Caco-2 (cell line): Measurements from ENCODE around the gene ZBTB48. TPM values are rescaled to one million over a fixed set of nuclear protein-coding genes. Genes with fewer than 3 reads are reported as not detected.

Source experiments
- BruUV-seq: library from RNA; stranded (reverse); fragments of 400-500 nt; replicated peaks from 2 replicates; lab custom pipeline; 2021; lab: Mats Ljungman, UMichigan
- CTCF ChIA-PET: fragments of 300-600 bp; sonication (Branson Sonifier 250); formaldehyde crosslinking; loops from one replicate; lab custom pipeline; 2022; ENCODE audit warnings: antibody characterized with exemption; lab: Charles Lee
- POLR2A ChIA-PET: fragments of 300-600 bp; sonication (Branson Sonifier 250); formaldehyde crosslinking; loops from one replicate; lab custom pipeline; 2022; ENCODE audit warnings: antibody characterized with exemption; lab: Charles Lee
- DNase-seq, 2 experiments: peaks; one replicate each; pipeline versions ENCODE4 v3.0.0 to v3.0.0-alpha.2; 2020 to 2022
- H3K27me3 ChIP-seq: replicated peaks from 2 replicates; pipeline ENCODE4 v1.6.0; 2011; ENCODE audit warnings: low read length; ENCODE audit not compliant: control insufficient read depth, insufficient read depth
- H3K36me3 ChIP-seq: 2 replicates; pipeline ENCODE4 v1.5.1; 2011; ENCODE audit warnings: low read length; ENCODE audit not compliant: control insufficient read depth, insufficient read depth
- H3K4me1 ChIP-seq: fragments of 250-450 bp; sonication (Bioruptor Pico); 2 replicates; pipeline ENCODE4 v1.5.1; 2020; ENCODE audit warnings: mild to moderate bottlenecking
- H3K4me3 ChIP-seq: 2 replicates; pipeline ENCODE4 v1.5.1; 2011; ENCODE audit warnings: low read depth, mild to moderate bottlenecking, control low read depth, low read length
- H3K9me3 ChIP-seq: fragments of 250-450 bp; sonication (Bioruptor Pico); 2 replicates; pipeline ENCODE4 v1.5.1; 2020; ENCODE audit warnings: mild to moderate bottlenecking, moderate library complexity
- H3K27ac Mint-ChIP-seq: one replicate; pipeline ENCODE4 v1.8.0; 2022; ENCODE audit warnings: mixed read lengths; ENCODE audit not compliant: unreplicated experiment
- H3K27me3 Mint-ChIP-seq: one replicate; pipeline ENCODE4 v1.8.0; 2022; ENCODE audit warnings: mixed read lengths; ENCODE audit not compliant: insufficient read depth, unreplicated experiment
- H3K36me3 Mint-ChIP-seq: one replicate; pipeline ENCODE4 v1.8.0; 2022; ENCODE audit warnings: mild to moderate bottlenecking, mixed read lengths; ENCODE audit not compliant: insufficient read depth, unreplicated experiment
- H3K4me1 Mint-ChIP-seq: one replicate; pipeline ENCODE4 v1.8.0; 2022; ENCODE audit warnings: low read depth, mixed read lengths; ENCODE audit not compliant: unreplicated experiment
- H3K4me3 Mint-ChIP-seq: one replicate; pipeline ENCODE4 v1.8.0; 2022; ENCODE audit warnings: mild to moderate bottlenecking, moderate library complexity, mixed read lengths; ENCODE audit not compliant: unreplicated experiment
- H3K9me3 Mint-ChIP-seq: one replicate; pipeline ENCODE4 v1.8.0; 2022; ENCODE audit warnings: mixed read lengths; ENCODE audit not compliant: unreplicated experiment
- intact Hi-C: fragments of 100-400 bp; cut with micrococcal nuclease; formaldehyde crosslinking; loops from one replicate; pipeline ENCODE4 v1.10.0; 2022; ENCODE audit not compliant: unreplicated experiment
- total RNA-seq: library from RNA; stranded (reverse); gene quantifications from 2 replicates; pipeline ENCODE4 v1.2.3, GENCODE V29; 2022
- TF ChIP-seq, protein P1 (sequence below), 2 experiments: fragments of 200-600 bp in 1 of 2; IDR thresholded peaks; 1 replicate in 1 of 2; 2 replicates in 1 of 2; pipeline versions ENCODE4 v1.5.1 to v1.8.0; 2011 to 2022; ENCODE audit warnings: antibody characterized with exemption in 1 of 2, control low read depth in 1 of 2, inconsistent platforms in 1 of 2, low read depth in 1 of 2, low read length in 1 of 2, mild to moderate bottlenecking in 1 of 2, moderate library complexity in 1 of 2; ENCODE audit not compliant: insufficient read depth in 1 of 2, severe bottlenecking in 1 of 2, unreplicated experiment in 1 of 2

ZBTB48 gene
- total RNA-seq, 1 experiment from 2014 or later, result 22.5 TPM

DNA sequence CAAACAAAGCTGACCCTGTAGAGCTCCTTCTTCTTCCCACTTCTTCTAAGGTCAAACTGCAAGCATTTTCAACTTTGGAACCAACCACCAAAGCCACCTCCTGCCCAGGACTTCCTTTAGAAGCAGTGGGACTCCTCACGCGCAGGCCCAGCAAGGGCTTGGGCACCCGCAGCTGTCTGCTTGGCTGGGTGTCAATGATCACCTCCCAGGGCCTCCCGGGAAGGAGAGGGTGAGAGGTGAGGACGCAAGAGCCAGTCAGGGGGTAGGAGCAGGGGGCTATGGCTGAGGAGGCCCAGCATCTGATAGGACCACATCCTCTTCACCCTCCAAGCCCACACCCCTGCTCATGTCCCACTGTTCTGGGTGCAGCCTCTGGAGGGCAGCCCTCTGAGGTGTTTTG lies 12.6 kb downstream of the ZBTB48 start:
- POLR2A ChIA-PET, result interaction anchor here (0.9 kb wide), 1 partner anchor 30 kb away, joined by 3 read pairs; no protein-coding TSS in a partner anchor
- TF ChIP-seq, protein P1, sequence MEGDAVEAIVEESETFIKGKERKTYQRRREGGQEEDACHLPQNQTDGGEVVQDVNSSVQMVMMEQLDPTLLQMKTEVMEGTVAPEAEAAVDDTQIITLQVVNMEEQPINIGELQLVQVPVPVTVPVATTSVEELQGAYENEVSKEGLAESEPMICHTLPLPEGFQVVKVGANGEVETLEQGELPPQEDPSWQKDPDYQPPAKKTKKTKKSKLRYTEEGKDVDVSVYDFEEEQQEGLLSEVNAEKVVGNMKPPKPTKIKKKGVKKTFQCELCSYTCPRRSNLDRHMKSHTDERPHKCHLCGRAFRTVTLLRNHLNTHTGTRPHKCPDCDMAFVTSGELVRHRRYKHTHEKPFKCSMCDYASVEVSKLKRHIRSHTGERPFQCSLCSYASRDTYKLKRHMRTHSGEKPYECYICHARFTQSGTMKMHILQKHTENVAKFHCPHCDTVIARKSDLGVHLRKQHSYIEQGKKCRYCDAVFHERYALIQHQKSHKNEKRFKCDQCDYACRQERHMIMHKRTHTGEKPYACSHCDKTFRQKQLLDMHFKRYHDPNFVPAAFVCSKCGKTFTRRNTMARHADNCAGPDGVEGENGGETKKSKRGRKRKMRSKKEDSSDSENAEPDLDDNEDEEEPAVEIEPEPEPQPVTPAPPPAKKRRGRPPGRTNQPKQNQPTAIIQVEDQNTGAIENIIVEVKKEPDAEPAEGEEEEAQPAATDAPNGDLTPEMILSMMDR (IDR thresholded peaks at IDR 0.05; ENCODE audit: insufficient read depth in 1 of 2, low read depth in 1 of 2, low read length in 1 of 2, severe bottlenecking in 1 of 2, unreplicated experiment in 1 of 2), result no peak
- Mint-ChIP-seq H3K27me3 (no peaks in the 10 kb centered on the region), H3K4me3 (no peak overlapping the region), H3K9me3 (no peaks in the 10 kb centered on the region), H3K27ac (no peak overlapping the region), H3K36me3 (peaks cover 42% of the 10 kb centered on the region), H3K4me1 (no peaks in the 10 kb centered on the region)
- intact Hi-C loops, result no loop called here
- Histone ChIP-seq H3K27me3 (no peaks in the 10 kb centered on the region), H3K4me1 (no peaks in the 10 kb centered on the region), H3K9me3 (no peaks in the 10 kb centered on the region), H3K4me3 (no peak overlapping the region), H3K36me3 (peaks cover 2% of the 10 kb centered on the region)
- CTCF ChIA-PET, result no interaction called here
- BruUV-seq, result no TSS peak
- DNase-seq, result no peak

DNA sequence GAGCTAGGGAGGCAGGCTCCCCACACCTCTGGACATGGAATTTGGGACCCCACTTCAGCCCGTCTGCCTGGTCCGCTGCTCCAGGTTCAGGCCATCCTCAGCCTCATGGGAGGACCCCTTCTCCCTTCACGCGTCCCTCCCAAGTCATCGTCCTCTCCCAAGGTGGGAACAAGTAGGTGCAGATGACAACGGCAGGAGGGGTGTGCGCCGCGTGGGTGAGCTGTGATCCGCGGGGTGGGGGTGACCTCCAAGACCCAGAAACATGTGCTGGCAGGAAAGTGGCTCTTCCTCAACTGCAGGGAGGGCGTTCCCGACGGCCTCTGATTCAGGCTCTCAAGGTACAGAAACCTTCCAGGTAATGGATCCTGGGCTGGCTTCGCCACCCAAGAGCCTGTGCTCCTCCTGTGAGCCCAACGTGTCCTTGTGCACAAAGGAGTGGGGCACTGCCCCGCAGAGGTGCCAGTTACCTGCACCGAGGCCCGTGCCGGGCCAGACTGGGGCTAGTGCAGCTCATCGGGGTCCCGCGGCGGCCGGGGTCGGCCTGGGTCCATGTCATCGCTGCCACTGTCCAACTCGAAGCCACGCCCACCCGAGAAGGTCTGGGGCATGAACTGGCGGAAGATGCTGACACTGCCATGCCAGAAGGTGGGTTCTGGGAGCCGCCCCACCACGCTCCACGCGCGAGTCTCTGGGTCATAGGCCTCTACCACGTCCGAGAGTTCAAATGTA lies 13.2 kb downstream of the ZBTB48 start:
- CTCF ChIA-PET, result no interaction called here
- Mint-ChIP-seq H3K27me3 (no peaks in the 10 kb centered on the region), H3K4me1 (no peaks in the 10 kb centered on the region), H3K9me3 (no peaks in the 10 kb centered on the region), H3K36me3 (peaks cover 44% of the 10 kb centered on the region), H3K27ac (no peak overlapping the region), H3K4me3 (no peak overlapping the region)
- POLR2A ChIA-PET, result interaction anchor here (0.9 kb wide), 1 partner anchor 31 kb away, joined by 3 read pairs; no protein-coding TSS in a partner anchor
- TF ChIP-seq, protein P1 (IDR thresholded peaks at IDR 0.05; ENCODE audit: insufficient read depth in 1 of 2, low read depth in 1 of 2, low read length in 1 of 2, severe bottlenecking in 1 of 2, unreplicated experiment in 1 of 2), result no peak
- intact Hi-C loops, result no loop called here
- Histone ChIP-seq H3K36me3 (peaks cover 8% of the 10 kb centered on the region), H3K27me3 (no peaks in the 10 kb centered on the region), H3K4me3 (no peak overlapping the region), H3K9me3 (no peaks in the 10 kb centered on the region), H3K4me1 (no peaks in the 10 kb centered on the region)
- DNase-seq, result no peak
- BruUV-seq, result no TSS peak

DNA sequence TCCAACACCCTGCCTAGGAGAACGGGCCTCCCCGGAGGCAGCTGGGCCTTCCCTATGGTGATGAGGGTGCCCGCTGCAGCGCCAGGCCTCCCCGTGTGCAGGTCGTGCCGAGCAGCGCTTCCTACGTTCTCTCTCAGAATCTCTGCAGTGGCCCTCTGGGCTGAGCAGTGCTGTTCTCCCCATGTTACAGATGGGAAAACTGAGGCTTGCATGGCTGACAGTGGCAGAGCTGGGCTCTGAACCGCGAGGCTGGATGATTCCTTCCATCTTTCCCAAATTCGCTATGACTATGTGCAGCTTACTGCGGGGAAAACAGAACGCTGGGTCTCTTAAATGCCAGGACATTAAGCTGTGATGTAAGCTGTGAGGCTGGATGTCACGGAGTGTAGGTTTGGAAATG lies 14.0 kb downstream of the ZBTB48 start:
- peaks cover 6% of the 10 kb centered on the region for H3K36me3 ChIP-seq
- no peaks in the 10 kb centered on the region for H3K4me1 Mint-ChIP-seq
- intact Hi-C loops, result no loop called here

More for the DNA sequence above, 14.0 kb downstream of the ZBTB48 start:
- TF ChIP-seq, protein P1 (IDR thresholded peaks at IDR 0.05; ENCODE audit: insufficient read depth in 1 of 2, low read depth in 1 of 2, low read length in 1 of 2, severe bottlenecking in 1 of 2, unreplicated experiment in 1 of 2), result no peak
- Mint-ChIP-seq H3K4me3 (no peak overlapping the region), H3K36me3 (peaks cover 50% of the 10 kb centered on the region), H3K9me3 (no peaks in the 10 kb centered on the region), H3K27me3 (no peaks in the 10 kb centered on the region), H3K27ac (no peak overlapping the region)
- BruUV-seq, result no TSS peak
- Histone ChIP-seq H3K27me3 (no peaks in the 10 kb centered on the region), H3K4me1 (no peaks in the 10 kb centered on the region), H3K4me3 (no peak overlapping the region), H3K9me3 (no peaks in the 10 kb centered on the region)
- CTCF ChIA-PET, result no interaction called here
- no peak for DNase-seq
- POLR2A ChIA-PET, result interaction anchor here (0.5 kb wide), 1 partner anchor 279 kb away, joined by 3 read pairs; no protein-coding TSS in a partner anchor
